Neural cell (in vitro differentiated cells): ENCODE data around the gene PTGR1. TPM values are rescaled to one million over a fixed set of nuclear protein-coding genes. Genes with fewer than 3 reads are reported as not detected.
A peak's percentile ranks its signal among the peaks of the same experiment; 100 is the strongest.

Experiments
- H2AFZ ChIP-seq: fragments of 200-600, 300-800 bp; sonication (generic), shearing (Covaris generic); 2 replicates; pipeline ENCODE4 v1.6.0; 2014; ENCODE audit warnings: low read depth, mild to moderate bottlenecking, antibody characterized with exemption, low read length, moderate library complexity
- H3F3A ChIP-seq: fragments of 200-600 bp; shearing (Covaris generic); 2 replicates; pipeline ENCODE4 v1.6.1; 2016; ENCODE audit warnings: mild to moderate bottlenecking, moderate library complexity, mixed read lengths, antibody characterized with exemption, low read length; ENCODE audit not compliant: insufficient read depth, poor library complexity, severe bottlenecking
- H3K27ac ChIP-seq: fragments of 200-600, 300-800 bp; sonication (generic), shearing (Covaris generic); 2 replicates; pipeline ENCODE4 v1.5.1; 2014; ENCODE audit warnings: mild to moderate bottlenecking, low read length, moderate library complexity
- H3K27me3 ChIP-seq: fragments of 300-800, 200-600 bp; sonication (generic), shearing (Covaris generic); 2 replicates; pipeline ENCODE4 v1.6.0; 2014; ENCODE audit warnings: mild to moderate bottlenecking, low read depth, low read length, moderate library complexity; ENCODE audit not compliant: insufficient read depth
- H3K36me3 ChIP-seq: fragments of 300-800, 200-600 bp; sonication (generic), shearing (Covaris generic); 2 replicates; pipeline ENCODE4 v1.5.1; 2014; ENCODE audit warnings: mild to moderate bottlenecking, antibody characterized with exemption, low read length, moderate library complexity; ENCODE audit not compliant: insufficient read depth
- H3K4me2 ChIP-seq: fragments of 300-800, 200-600 bp; sonication (generic), shearing (Covaris generic); 2 replicates; pipeline ENCODE4 v1.6.0; 2014; ENCODE audit warnings: mild to moderate bottlenecking, low read length
- H3K4me3 ChIP-seq: fragments of 300-800, 200-600 bp; sonication (generic), shearing (Covaris generic); 2 replicates; pipeline ENCODE4 v1.5.1; 2014; ENCODE audit warnings: mild to moderate bottlenecking, low read length, moderate library complexity
- H3K79me2 ChIP-seq: fragments of 200-600 bp; shearing (Covaris generic); replicated peaks from 2 replicates; pipeline ENCODE4 v1.6.0; 2014; ENCODE audit warnings: mild to moderate bottlenecking, low read length, moderate library complexity; ENCODE audit not compliant: insufficient read depth
- H3K9ac ChIP-seq: fragments of 300-800, 200-600 bp; sonication (generic), shearing (Covaris generic); 2 replicates; pipeline ENCODE4 v1.6.1; 2016; ENCODE audit warnings: mild to moderate bottlenecking, low read length, mixed read lengths
- H3K9me2 ChIP-seq: fragments of 200-600 bp; shearing (Covaris generic); 2 replicates; pipeline ENCODE4 v1.6.1; 2016; ENCODE audit warnings: mild to moderate bottlenecking, low read length, mixed read lengths; ENCODE audit not compliant: insufficient read depth
- H3K9me3 ChIP-seq: fragments of 200-600, 300-800 bp; sonication (generic), shearing (Covaris generic); 2 replicates; pipeline ENCODE4 v1.6.1; 2016; ENCODE audit warnings: mild to moderate bottlenecking, mixed run types, low read length, moderate library complexity, mixed read lengths
- H4K20me1 ChIP-seq: fragments of 200-600 bp; shearing (Covaris generic); 2 replicates; pipeline ENCODE4 v1.6.1; 2016; ENCODE audit warnings: mild to moderate bottlenecking, mixed run types; ENCODE audit not compliant: insufficient read depth
- EP300 ChIP-seq: fragments of 450-650 bp; conservative IDR thresholded peaks from 2 replicates; pipeline ENCODE4 v1.6.1; 2014; ENCODE audit warnings: antibody characterized with exemption, mild to moderate bottlenecking, moderate library complexity; ENCODE audit not compliant: poor library complexity, severe bottlenecking
- EZH2 ChIP-seq: fragments of 200-600, 300-800 bp; shearing (Covaris generic), sonication (generic); IDR thresholded peaks from 2 replicates; pipeline ENCODE4 v1.6.1; 2014; ENCODE audit warnings: antibody characterized with exemption, low read length, borderline replicate concordance, mild to moderate bottlenecking; ENCODE audit not compliant: insufficient read depth, poor library complexity, severe bottlenecking
- MXI1 ChIP-seq: fragments of 450-650 bp; conservative IDR thresholded peaks from 2 replicates; pipeline ENCODE4 v1.6.1; 2014; ENCODE audit warnings: antibody characterized with exemption, mild to moderate bottlenecking; ENCODE audit not compliant: poor library complexity, severe bottlenecking
- POLR2AphosphoS5 ChIP-seq: IDR thresholded peaks from 2 replicates; pipeline ENCODE4 v1.6.1; 2012
- RAD21 ChIP-seq: fragments of 450-650 bp; conservative IDR thresholded peaks from 2 replicates; pipeline ENCODE4 v1.6.1; 2014; ENCODE audit warnings: antibody characterized with exemption, mild to moderate bottlenecking, moderate library complexity
- SMC3 ChIP-seq: fragments of 450-650 bp; conservative IDR thresholded peaks from 2 replicates; pipeline ENCODE4 v1.6.1; 2014; ENCODE audit warnings: antibody characterized with exemption, mild to moderate bottlenecking, moderate library complexity; ENCODE audit not compliant: poor library complexity
- TAF1 ChIP-seq: IDR thresholded peaks from 2 replicates; pipeline ENCODE4 v1.6.1; 2012; ENCODE audit warnings: low read depth
- polyA plus RNA-seq: library from polyadenylated mRNA; depleted of rRNA; stranded (reverse); fragments of >200 nt; gene quantifications from 2 replicates; pipeline ENCODE4 v1.2.3, GENCODE V29; 2014
- TF ChIP-seq, protein P1 (sequence below): IDR thresholded peaks from 2 replicates; pipeline ENCODE4 v1.6.1; 2012; ENCODE audit warnings: borderline replicate concordance
- TF ChIP-seq, protein P2 (sequence below): fragments of 450-650 bp; IDR thresholded peaks from 2 replicates; pipeline ENCODE4 v1.5.1; 2014; ENCODE audit warnings: antibody characterized with exemption, mild to moderate bottlenecking, moderate library complexity; ENCODE audit not compliant: poor library complexity, severe bottlenecking

Gene PTGR1
- polyA plus RNA-seq, 1 donor from 2014 or later, result 6.6 TPM

DNA sequence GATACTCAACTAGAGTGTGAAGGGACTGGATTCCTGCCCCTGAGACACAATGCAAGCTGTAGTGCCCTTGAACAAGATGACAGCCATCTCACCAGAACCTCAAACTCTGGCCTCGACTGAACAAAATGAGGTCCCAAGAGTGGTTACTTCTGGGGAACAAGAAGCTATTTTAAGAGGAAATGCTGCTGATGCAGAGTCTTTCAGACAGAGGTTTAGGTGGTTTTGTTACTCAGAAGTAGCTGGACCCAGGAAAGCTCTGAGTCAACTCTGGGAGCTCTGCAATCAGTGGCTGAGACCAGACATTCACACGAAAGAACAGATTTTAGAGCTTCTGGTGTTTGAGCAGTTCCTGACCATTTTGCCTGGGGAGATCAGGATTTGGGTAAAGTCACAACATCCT, 72.1 kb downstream of the PTGR1 start:
- no peaks in the 10 kb centered on the region for H3K9me3 ChIP-seq
- H4K20me1 ChIP-seq, result no peaks in the 10 kb centered on the region
- H3F3A ChIP-seq, result no peaks in the 10 kb centered on the region
- H2AFZ ChIP-seq, result no peak overlapping the region
- H3K4me2 ChIP-seq, result no peak overlapping the region
- no peak overlapping the region for H3K27ac ChIP-seq
- H3K9me2 ChIP-seq, result no peaks in the 10 kb centered on the region
- no peaks in the 10 kb centered on the region for H3K79me2 ChIP-seq
- H3K36me3 ChIP-seq, result no peaks in the 10 kb centered on the region
- H3K9ac ChIP-seq, result no peak overlapping the region
- TF ChIP-seq RAD21 (no peak), POLR2AphosphoS5 (no peak), TAF1 (no peak), SMC3 (no peak), EZH2 (no peak), EP300 (no peak)
- TF ChIP-seq, protein P1, sequence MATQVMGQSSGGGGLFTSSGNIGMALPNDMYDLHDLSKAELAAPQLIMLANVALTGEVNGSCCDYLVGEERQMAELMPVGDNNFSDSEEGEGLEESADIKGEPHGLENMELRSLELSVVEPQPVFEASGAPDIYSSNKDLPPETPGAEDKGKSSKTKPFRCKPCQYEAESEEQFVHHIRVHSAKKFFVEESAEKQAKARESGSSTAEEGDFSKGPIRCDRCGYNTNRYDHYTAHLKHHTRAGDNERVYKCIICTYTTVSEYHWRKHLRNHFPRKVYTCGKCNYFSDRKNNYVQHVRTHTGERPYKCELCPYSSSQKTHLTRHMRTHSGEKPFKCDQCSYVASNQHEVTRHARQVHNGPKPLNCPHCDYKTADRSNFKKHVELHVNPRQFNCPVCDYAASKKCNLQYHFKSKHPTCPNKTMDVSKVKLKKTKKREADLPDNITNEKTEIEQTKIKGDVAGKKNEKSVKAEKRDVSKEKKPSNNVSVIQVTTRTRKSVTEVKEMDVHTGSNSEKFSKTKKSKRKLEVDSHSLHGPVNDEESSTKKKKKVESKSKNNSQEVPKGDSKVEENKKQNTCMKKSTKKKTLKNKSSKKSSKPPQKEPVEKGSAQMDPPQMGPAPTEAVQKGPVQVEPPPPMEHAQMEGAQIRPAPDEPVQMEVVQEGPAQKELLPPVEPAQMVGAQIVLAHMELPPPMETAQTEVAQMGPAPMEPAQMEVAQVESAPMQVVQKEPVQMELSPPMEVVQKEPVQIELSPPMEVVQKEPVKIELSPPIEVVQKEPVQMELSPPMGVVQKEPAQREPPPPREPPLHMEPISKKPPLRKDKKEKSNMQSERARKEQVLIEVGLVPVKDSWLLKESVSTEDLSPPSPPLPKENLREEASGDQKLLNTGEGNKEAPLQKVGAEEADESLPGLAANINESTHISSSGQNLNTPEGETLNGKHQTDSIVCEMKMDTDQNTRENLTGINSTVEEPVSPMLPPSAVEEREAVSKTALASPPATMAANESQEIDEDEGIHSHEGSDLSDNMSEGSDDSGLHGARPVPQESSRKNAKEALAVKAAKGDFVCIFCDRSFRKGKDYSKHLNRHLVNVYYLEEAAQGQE, result no peak
- H3K4me3 ChIP-seq, result no peak overlapping the region
- no peaks in the 10 kb centered on the region for H3K27me3 ChIP-seq

DNA sequence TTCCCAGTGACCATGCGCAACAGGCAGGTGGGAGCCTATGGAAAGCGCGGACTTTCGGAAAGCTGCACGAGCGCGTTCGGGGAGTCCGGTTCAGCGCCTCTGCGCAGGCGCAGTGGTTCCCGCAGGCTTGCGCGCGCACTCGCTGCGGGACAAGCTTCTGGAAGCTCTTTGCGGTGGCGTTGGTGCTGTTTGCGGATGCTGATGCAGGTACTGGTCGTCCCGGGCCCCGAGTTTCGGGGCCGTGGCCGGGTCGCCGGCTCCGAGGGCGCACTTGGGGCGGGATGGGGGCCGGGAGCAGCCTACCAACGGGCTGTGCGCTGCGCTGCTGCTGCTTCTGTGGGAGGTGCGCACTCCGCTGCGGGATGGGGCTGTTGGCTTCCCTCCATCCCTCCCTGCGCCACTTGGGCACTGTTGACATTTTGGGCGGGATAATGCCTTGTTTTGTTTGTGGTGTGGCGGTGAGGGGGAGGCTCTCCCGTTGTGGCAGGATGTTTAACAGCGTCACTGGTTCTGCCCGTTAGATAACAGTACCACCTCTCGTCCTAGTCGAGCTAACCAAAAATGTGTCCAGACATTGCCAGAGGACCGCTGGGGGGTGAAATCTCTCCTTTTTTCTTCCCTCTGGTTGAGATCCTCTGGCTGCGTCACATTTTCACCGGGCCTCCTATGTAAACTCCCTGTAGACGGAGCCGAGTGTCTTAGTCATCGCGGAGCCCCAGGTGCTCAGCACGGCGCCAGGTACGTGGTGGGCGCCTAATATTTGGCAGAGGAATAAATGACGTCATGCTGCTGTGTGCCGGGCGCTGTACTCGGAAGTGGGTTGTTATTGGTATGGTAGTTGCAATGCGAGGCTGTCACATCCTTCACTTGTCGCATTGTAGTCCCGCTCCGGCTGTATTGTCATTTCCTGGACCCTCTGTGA, 74.1 kb downstream of the PTGR1 start, which contains the start of gene ZNF483:
ZNF483 (plus strand) TSS at position 124 of the 922 bp plus-strand sequence. CDS start 2,217 bp downstream, outside the sequence.
- no peaks in the 10 kb centered on the region for H3K27me3 ChIP-seq
- TF ChIP-seq, protein P2, sequence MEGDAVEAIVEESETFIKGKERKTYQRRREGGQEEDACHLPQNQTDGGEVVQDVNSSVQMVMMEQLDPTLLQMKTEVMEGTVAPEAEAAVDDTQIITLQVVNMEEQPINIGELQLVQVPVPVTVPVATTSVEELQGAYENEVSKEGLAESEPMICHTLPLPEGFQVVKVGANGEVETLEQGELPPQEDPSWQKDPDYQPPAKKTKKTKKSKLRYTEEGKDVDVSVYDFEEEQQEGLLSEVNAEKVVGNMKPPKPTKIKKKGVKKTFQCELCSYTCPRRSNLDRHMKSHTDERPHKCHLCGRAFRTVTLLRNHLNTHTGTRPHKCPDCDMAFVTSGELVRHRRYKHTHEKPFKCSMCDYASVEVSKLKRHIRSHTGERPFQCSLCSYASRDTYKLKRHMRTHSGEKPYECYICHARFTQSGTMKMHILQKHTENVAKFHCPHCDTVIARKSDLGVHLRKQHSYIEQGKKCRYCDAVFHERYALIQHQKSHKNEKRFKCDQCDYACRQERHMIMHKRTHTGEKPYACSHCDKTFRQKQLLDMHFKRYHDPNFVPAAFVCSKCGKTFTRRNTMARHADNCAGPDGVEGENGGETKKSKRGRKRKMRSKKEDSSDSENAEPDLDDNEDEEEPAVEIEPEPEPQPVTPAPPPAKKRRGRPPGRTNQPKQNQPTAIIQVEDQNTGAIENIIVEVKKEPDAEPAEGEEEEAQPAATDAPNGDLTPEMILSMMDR, result peak; percentile 10
- no peak for TF ChIP-seq EP300
- no peak for TF ChIP-seq SMC3
- TF ChIP-seq RAD21, result no peak
- TF ChIP-seq POLR2AphosphoS5, result peak; percentile 68
- peak; percentile 21 for TF ChIP-seq TAF1
- no peak for TF ChIP-seq MXI1
- TF ChIP-seq, protein P1, result no peak
- no peak for TF ChIP-seq EZH2
- H3K27ac ChIP-seq, result no peak within 1 kb of the TSS
- no peaks in the 10 kb centered on the region for H3K9me3 ChIP-seq
- H3K36me3 ChIP-seq, result no peaks in the 10 kb centered on the region
- no peaks in the 10 kb centered on the region for H3F3A ChIP-seq
- peak within 1 kb of the TSS; percentile 90 for H2AFZ ChIP-seq
- peak within 1 kb of the TSS; percentile 77 for H3K9ac ChIP-seq
- H4K20me1 ChIP-seq, result no peaks in the 10 kb centered on the region
- no peaks in the 10 kb centered on the region for H3K9me2 ChIP-seq
- H3K79me2 ChIP-seq, result no peaks in the 10 kb centered on the region
- H3K4me2 ChIP-seq, result peak within 1 kb of the TSS; percentile 80
- H3K4me3 ChIP-seq, result peak within 1 kb of the TSS; percentile 97
